HuH-7 (cell line): ENCODE data around the gene LEP.

ENCODE experiments used
- DNase-seq: peaks from one replicate; pipeline ENCODE4 v3.0.0; 2011; ENCODE audit warnings: low spot score

Gene LEP

DNA sequence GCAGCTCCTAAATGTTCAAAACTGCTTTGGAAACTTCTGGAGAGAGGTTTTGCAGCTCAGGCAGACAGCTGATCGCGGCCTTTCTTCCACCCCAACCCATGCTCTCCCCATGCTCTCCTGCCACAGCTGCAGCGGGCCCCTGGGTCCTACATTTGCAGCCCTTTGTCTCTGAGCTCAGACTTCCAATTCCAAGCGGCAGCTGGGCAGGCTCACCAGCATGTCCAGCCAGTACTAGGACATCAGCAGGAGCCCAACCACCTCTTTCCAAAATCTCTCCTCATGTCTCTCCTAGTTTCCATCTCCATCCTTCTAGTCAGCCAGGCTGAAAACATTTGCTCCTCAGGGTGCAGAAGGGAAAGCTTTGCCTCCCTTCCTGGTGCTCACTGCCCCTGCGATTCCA, 6.0 kb downstream of the LEP start:
- no peak for DNase-seq

DNA sequence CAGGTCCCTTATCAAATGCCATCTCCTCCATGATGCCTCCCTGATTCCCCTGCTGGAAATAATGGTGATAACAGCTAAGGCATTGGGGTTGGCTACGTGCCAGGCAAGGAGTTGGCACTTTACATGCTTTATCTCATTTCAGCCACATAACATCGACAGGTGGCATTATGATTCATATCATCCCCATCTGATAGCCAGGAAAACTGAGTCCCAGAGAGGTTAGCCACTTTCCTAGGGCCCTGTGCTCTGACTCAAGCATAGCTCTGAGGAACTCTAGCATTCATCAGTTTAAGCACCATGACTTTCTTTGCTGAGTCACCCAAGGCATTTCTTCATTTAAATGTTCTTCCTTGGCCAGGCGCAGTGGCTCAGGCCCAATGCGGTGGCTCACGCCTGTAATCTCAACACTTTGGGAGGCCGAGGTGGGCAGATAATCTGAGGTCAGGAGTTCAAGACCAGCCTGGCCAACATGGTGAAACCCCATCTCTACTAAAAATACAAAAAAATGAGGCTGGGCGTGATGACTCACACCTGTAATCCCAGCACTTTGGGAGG, 6.6 kb downstream of the LEP start:
- DNase-seq: no peak

- DNase-seq: no peak
Measured at GRCh38 chr7:128251337-128251736, 10.3 kb downstream of the LEP start.

DNA sequence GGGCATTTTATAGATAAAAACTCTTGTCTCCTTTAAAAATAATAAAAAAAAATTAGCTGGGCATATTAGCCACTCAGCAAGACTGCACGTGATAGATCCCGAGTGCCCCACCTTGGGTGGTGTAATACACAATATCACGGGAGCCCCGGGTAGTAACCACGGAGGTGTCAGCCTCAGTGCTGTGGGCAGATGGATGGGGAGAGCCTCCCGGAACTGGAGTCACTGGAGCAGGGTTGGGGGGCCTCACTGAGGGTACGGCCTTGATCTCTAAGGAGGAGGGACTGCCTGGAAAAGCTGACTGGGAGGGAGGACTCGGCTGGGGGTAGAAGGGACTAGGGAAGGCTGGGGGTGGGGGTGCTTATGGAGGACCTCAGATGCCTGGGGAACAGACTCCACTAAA, 12.6 kb downstream of the LEP start:
- DNase-seq: no peak

DNA sequence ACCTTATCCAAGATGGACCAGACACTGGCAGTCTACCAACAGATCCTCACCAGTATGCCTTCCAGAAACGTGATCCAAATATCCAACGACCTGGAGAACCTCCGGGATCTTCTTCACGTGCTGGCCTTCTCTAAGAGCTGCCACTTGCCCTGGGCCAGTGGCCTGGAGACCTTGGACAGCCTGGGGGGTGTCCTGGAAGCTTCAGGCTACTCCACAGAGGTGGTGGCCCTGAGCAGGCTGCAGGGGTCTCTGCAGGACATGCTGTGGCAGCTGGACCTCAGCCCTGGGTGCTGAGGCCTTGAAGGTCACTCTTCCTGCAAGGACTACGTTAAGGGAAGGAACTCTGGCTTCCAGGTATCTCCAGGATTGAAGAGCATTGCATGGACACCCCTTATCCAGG, 13.4 kb downstream of the LEP start:
- DNase-seq: no peak

- DNase-seq: no peak
Measured at GRCh38 chr7:128255271-128255670, 14.2 kb downstream of the LEP start.

DNA sequence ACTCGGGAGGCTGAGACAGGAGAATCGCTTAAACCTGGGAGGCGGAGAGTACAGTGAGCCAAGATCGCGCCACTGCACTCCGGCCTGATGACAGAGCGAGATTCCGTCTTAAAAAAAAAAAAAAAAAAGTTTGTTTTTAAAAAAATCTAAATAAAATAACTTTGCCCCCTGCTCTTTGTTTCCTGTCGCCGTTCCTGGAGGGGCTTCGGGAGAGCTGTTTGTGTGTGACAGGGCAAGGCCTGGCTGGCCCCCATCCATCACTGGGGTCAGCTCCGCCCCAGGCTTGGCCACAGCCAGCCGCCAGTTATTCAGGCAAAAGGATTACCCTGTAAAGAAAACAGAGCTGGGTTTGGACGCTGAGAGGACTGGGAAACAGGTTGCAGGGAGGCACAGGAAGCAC, 16.4 kb downstream of the LEP start:
- no peak for DNase-seq

DNA sequence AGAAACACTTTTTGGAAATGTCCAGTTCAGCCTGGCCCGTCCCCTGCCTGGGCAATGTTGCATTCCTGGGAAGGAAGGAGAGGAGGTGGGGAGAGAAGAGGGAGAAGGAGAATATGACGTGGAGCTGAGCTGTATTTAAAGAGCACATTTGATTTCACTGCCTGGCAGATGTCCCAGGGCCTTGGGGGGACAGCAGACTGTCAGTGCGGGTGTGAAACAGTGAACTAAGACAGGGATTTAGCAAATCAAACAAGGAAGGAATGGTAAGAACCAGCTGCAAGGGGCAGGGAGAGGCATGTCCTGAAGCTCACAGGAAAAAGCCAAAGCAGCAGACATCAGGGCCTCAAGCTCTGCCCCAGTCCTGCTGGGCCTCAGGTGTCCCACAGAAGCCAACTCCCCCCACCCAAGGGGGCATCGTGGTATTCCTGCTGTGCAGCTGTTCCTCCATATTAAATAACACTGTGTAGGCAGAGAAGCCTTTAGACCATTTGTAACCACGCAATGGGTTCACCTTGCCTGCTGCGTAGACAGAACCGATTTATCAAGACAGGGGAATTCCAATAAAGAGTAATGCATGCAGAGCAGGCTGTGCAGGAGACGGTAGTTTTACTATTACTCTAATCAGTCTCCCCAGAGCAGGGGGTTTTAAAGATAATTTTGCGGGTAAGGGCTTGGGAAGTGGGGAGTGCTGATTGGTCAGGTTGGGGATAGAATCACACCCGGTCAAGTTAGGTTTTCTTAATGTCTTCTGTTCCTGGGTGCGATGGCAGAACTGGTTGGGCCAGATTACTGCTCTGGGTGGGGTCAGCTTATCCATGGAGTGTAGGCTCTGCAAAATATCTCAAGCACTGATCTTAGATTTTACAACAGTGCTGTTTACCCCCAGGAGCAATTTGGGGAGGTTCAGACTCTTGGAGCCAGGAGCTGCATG, 18.3 kb downstream of the LEP start:
- no peak for DNase-seq

DNA sequence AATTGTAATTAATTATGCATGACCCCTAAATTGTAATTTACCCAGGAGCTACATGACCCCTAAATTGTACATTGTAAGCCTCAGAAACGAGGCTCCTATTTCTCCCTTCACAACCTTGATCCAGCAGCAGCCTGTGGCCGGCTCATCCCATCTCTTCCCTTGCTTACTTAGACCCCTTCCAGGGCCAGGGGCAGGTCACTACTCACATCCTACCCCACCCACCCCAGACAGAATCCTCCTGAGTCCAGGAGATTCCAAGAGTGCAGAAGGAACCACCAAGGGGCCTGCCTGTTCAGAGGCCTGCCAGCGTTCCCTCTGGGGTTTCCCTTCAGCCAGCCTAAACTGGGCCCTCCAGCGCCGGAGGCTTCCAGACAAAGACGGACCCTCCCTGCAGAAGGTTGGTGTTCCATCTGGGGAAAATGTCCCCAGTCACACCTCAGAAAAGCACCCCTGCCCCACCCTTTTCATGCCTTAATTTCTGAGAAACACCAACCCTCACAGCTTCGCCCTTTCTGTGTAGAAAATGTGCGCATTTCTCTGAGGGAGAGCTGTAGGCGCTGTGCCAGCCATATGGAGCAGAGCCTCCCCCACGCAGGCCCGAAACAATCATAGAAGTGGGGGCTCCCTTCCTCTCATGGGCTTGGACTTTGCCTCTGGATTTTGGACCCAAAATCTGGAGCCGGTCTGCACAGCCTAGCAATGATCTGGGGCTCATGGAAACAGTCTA, 19.2 kb downstream of the LEP start:
- DNase-seq: no peak

DNA sequence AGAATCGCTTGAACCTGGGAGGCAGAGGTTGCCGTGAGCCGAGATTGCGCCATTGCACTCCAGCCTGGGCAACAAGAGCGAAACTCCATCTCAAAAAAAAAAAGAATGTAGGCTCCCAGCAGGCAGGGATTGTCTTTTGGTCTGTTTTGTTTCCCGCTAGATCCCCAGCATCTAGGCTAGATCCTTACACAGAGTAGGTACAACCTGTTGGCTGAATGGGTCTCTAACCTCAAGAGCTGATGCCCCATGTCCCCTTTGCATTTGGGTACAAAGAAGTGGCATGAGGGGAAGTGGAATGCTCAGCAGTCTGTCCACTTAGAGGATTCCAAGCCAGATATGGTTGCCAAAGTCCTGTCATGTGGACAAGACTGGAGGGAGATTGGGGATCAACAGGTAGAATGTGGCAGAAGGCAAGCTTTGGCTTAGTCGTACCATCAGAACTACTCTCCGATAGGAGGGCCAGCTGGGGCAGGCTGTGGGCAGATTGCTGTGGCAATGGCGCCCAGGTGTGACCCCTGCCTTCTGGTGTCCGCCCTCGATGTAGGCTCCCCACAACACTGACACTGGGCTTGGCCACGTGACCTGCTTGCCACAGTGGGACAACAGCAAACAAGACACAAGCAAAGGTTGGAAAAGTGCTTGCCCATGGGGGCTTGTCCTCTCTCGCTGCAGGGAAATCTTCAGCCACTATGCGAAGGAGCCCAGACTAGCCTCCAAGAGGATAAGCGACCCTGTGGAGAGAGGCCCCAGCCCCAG, 21.4 kb downstream of the LEP start:
- DNase-seq: no peak

DNA sequence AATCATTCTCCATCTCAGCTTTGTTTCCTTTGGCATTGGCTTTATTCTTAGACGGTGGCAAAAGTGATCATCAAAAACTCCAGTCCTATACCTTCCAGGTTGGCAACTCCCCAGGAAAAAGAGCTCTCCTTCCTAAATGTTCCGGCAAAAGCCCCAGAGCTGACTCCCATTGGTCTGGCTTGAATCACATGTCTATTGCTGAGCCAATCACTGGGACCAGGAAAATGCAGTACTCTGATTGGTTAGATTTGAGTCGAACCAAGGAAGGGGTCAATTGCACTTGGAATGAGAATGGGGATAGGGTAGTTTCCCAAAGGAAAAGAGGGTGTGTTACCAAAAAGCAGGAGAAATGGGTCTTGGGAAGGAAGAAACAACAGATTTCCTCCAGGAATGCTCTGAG, 22.3 kb downstream of the LEP start:
- no peak for DNase-seq

GRCh38 chr7:128264477-128264876, 23.4 kb downstream of the LEP start:
- DNase-seq: no peak

- DNase-seq: no peak
Measured at GRCh38 chr7:128265156-128265905, 24.3 kb downstream of the LEP start.

- no peak for DNase-seq
Measured at GRCh38 chr7:128265906-128266300, 24.8 kb downstream of the LEP start.

- DNase-seq: no peak
Measured at GRCh38 chr7:128266529-128266882, 25.4 kb downstream of the LEP start.

GRCh38 chr7:128266883-128267594, 26.0 kb downstream of the LEP start:
- DNase-seq: peak; percentile 63

GRCh38 chr7:128267595-128267924, 26.5 kb downstream of the LEP start:
- no peak for DNase-seq

DNA sequence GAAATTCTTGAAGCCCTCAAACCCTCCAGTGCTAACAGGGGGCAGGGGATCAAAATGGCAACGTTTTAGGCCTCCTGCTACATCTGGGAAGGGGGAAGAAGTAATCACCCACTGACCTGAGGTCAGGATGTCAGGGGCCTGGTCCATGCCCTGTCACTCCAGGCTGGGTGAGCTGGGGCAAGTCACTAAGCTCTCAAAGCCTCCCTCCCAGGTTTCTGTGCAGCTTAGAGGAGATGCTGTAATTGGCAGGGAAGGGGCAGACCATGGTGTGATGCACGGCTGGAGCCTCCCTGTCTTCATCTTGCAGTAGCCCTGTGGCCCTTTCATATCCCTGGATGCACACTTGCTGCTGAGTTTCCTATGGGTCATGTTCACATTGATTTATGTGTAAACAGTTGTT, 27.2 kb downstream of the LEP start:
- DNase-seq: no peak

GRCh38 chr7:128270826-128271272, 29.8 kb downstream of the LEP start:
- no peak for DNase-seq

DNA sequence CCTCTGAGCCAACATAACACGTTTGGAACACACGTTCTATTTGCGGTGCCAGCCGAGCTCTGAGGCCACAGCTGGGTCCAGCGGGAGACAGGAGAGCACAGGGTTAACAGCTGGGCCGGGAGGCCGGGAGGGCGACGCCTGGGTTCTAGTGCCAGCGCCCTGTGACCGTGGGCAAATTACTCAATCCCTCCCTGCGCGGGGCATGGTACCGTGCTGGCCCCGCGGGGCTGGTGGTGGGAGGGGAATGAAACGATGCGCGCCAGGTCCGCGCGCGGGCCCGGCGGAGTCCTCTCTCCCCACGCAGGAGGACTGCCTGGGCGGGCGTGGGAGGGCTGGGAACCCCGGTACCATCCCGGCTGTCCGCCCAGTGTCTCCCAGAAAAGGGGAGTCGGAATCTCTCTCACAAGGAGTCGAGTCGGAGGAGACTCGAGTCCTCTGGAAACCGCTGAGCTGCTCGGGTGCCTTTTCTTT, 30.4 kb downstream of the LEP start:
- DNase-seq: no peak

- no peak for DNase-seq
Measured at GRCh38 chr7:128271942-128272481, 30.9 kb downstream of the LEP start.
